K562 (cell line): ENCODE measurements around the gene ATXN7L1. TPM values are rescaled to one million over a fixed set of nuclear protein-coding genes. Genes with fewer than 3 reads are reported as not detected.

Experiments used
- ATAC-seq: fragments of 200-7000 bp; cut with Tn5 transposase; 3 replicates; pipeline ENCODE4 v1.9.1; 2020; ENCODE audit warnings: moderate library complexity
- BruUV-seq: library from RNA; stranded (reverse); fragments of 400-500 nt; replicated peaks from 2 replicates; lab custom pipeline; 2021; lab: Mats Ljungman, UMichigan
- CTCF ChIA-PET: fragments of 300-600 bp; formaldehyde crosslinking; extraction: SDS; loops from one replicate; lab custom pipeline; 2021; ENCODE audit warnings: low intra/inter-chr PET ratio; lab: Yijun Ruan, JAX
- POLR2A ChIA-PET: fragments of 300-600, 350-650 bp; sonication (Branson Sonifier 250); formaldehyde crosslinking; extraction: SDS; loops from one replicate; lab custom pipeline; 2021; ENCODE audit warnings: antibody characterized with exemption, inconsistent platforms; lab: Yijun Ruan, JAX
- DNase-seq, 4 experiments: peaks; one replicate each; pipeline versions ENCODE4 v3.0.0 to v3.0.0-alpha.2; 2011 to 2018; ENCODE audit warnings: low spot score in 3 of 4, mixed read lengths in 3 of 4; ENCODE audit errors: extremely low read depth in 1 of 4
- FAIRE-seq: peaks from 2 replicates; lab custom pipeline; 2011; peaks lifted over from hg19 to GRCh38; lab: Jason Lieb, UNC
- H2AFZ ChIP-seq: 2 replicates; pipeline ENCODE4 v1.6.0; 2011; ENCODE audit warnings: low read depth, low read length, control low read depth, inconsistent platforms
- H3K27ac ChIP-seq: fragments of 200-600 bp; 3 replicates; pipeline ENCODE4 v1.8.0; 2011; ENCODE audit warnings: low read depth, mild to moderate bottlenecking, control low read depth, inconsistent platforms, low read length, moderate library complexity, mixed read lengths; ENCODE audit errors: extremely low read depth
- H3K27me3 ChIP-seq, 2 experiments: fragments of 300-600 bp in 1 of 2; 2 replicates in 1 of 2; 3 replicates in 1 of 2; pipeline versions ENCODE4 v1.6.0 to v1.8.0; 2011; ENCODE audit warnings: inconsistent platforms in 2 of 2, low read length in 2 of 2, mild to moderate bottlenecking in 1 of 2, mixed read lengths in 1 of 2, moderate library complexity in 1 of 2; ENCODE audit not compliant: control insufficient read depth in 2 of 2, insufficient read depth in 2 of 2
- H3K36me3 ChIP-seq: fragments of 300-600 bp; 3 replicates; pipeline ENCODE4 v1.8.0; 2011; ENCODE audit warnings: mild to moderate bottlenecking, low read length, inconsistent platforms; ENCODE audit not compliant: control insufficient read depth, insufficient read depth
- H3K4me1 ChIP-seq, 2 experiments: fragments of 200-600 bp in 1 of 2; replicated peaks in 1 of 2; 2 replicates in 1 of 2; 3 replicates in 1 of 2; pipeline versions ENCODE4 v1.5.1 to v1.8.0; 2011; ENCODE audit warnings: inconsistent platforms in 2 of 2, low read length in 2 of 2, mild to moderate bottlenecking in 1 of 2, mixed read lengths in 1 of 2, moderate library complexity in 1 of 2; ENCODE audit not compliant: control insufficient read depth in 2 of 2, insufficient read depth in 2 of 2
- H3K4me2 ChIP-seq: 2 replicates; pipeline ENCODE4 v1.6.1; 2011; ENCODE audit warnings: low read length, control low read depth, inconsistent platforms, mixed read lengths; ENCODE audit not compliant: insufficient read depth
- H3K4me3 ChIP-seq: fragments of 200-600 bp; sonication (generic), shearing (Covaris generic); 2 replicates; pipeline ENCODE4 v1.5.1; 2016; ENCODE audit warnings: control low read depth, inconsistent platforms
- H3K79me2 ChIP-seq: fragments of 200-600 bp; 3 replicates; pipeline ENCODE4 v1.8.0; 2011; ENCODE audit warnings: low read length, inconsistent platforms; ENCODE audit not compliant: control insufficient read depth, insufficient read depth
- H3K9ac ChIP-seq, 2 experiments: 2 replicates each; pipeline versions ENCODE4 v1.6.0 to v1.6.1; 2011; ENCODE audit warnings: low read depth in 2 of 2, low read length in 2 of 2, control low read depth in 1 of 2, inconsistent platforms in 1 of 2, mild to moderate bottlenecking in 1 of 2, mixed read lengths in 1 of 2; ENCODE audit not compliant: insufficient read depth in 1 of 2
- H3K9me1 ChIP-seq: one replicate; pipeline ENCODE4 v1.6.0; 2011; ENCODE audit warnings: inconsistent platforms, mild to moderate bottlenecking, low read length, moderate library complexity; ENCODE audit not compliant: control insufficient read depth, insufficient read depth
- H3K9me3 ChIP-seq: replicated peaks from 2 replicates; pipeline ENCODE4 v1.5.1; 2011; ENCODE audit warnings: low read depth, low read length, inconsistent platforms; ENCODE audit not compliant: control insufficient read depth, insufficient read depth
- H4K20me1 ChIP-seq: replicated peaks from 2 replicates; pipeline ENCODE4 v1.6.1; 2011; ENCODE audit warnings: low read length, inconsistent platforms, mixed read lengths; ENCODE audit not compliant: control insufficient read depth, insufficient read depth
- FOXA3 ChIP-seq, 2 experiments: fragments of 450-650 bp in 1 of 2; sonication (generic) in 1 of 2; formaldehyde crosslinking; IDR thresholded peaks in 1 of 2; conservative IDR thresholded peaks in 1 of 2; 2 replicates each; pipeline versions ENCODE4 v1.4.0 to v1.8.0; 2020 to 2022; ENCODE audit warnings: mild to moderate bottlenecking in 2 of 2, missing genetic modification reagents in 1 of 2
- ILF3 ChIP-seq: fragments of 450-650 bp; IDR thresholded peaks from 2 replicates; pipeline ENCODE4 v1.6.1; 2018; ENCODE audit warnings: antibody characterized with exemption, mild to moderate bottlenecking, moderate library complexity, borderline replicate concordance
- RBBP5 ChIP-seq: fragments of 200-600 bp; sonication (generic); IDR thresholded peaks from 2 replicates; pipeline ENCODE4 v1.6.1; 2012; ENCODE audit warnings: borderline replicate concordance, mild to moderate bottlenecking, low read length, control low read depth, inconsistent platforms; ENCODE audit not compliant: insufficient read depth, poor library complexity, severe bottlenecking
- RBM22 ChIP-seq: fragments of 200-400 bp; formaldehyde crosslinking; IDR thresholded peaks from 2 replicates; pipeline ENCODE4 v1.6.1; 2018; ENCODE audit warnings: low read length, low read depth; ENCODE audit not compliant: poor library complexity, severe bottlenecking
- SAFB2 ChIP-seq: fragments of 200-400 bp; formaldehyde crosslinking; IDR thresholded peaks from 2 replicates; pipeline ENCODE4 v1.6.1; 2018; ENCODE audit warnings: borderline replicate concordance, low read length, low read depth, moderate library complexity; ENCODE audit not compliant: severe bottlenecking
- SREBF1 ChIP-seq: fragments of 150-350 bp; IDR thresholded peaks from 2 replicates; pipeline ENCODE4 v1.6.1; 2014; ENCODE audit warnings: antibody characterized with exemption, low read depth, low read length, borderline replicate concordance
- ZNF121 ChIP-seq: sonication (generic); formaldehyde crosslinking; conservative IDR thresholded peaks from 2 replicates; pipeline ENCODE4 v1.8.0; 2022; ENCODE audit warnings: missing genetic modification reagents
- ZNF583 ChIP-seq: fragments of 250-450 bp; sonication (Bioruptor Pico); IDR thresholded peaks from 2 replicates; pipeline ENCODE4 v1.4.0; 2020
- WGBS: fragments of 100-300 bp; shearing (Covaris generic); methylation state at CpG from one replicate; pipeline ENCODE4 v1.1.6; 2016; ENCODE audit warnings: low coverage, mixed read lengths; ENCODE audit not compliant: insufficient coverage; ENCODE audit errors: missing lambda C conversion rate; 5-methylcytosine and 5-hydroxymethylcytosine counted together
- in situ Hi-C: fragments of 300-500 bp; cut with MboI; formaldehyde crosslinking; loops from 4 replicates; pipeline ENCODE4 v1.15.0; 2018; ENCODE audit warnings: inconsistent platforms, mixed read lengths
- intact Hi-C: fragments of 100-400 bp; cut with micrococcal nuclease; formaldehyde crosslinking; loops from 2 replicates; pipeline ENCODE4 v1.14.2; 2022
- polyA plus RNA-seq, 8 experiments: library from polyadenylated mRNA; depleted of rRNA in 4 of 8; stranded (reverse) in 5 of 8; unstranded in 3 of 8; fragments of >200 nt; fragmentation: Nextera tagmentation in 2 of 8; fragmentation: Illumina TruSeq in 1 of 8; extraction: Ambion mirVana in 2 of 8; extraction: Trizol in 1 of 8; gene quantifications; 2 replicates each; pipeline versions ENCODE4 v1.2.1 to v1.2.3, GENCODE V29; 2011 to 2014; ENCODE audit warnings: inconsistent platforms in 1 of 8, missing spikeins in 1 of 8
- total RNA-seq, 7 experiments: library from RNA; depleted of rRNA in 6 of 7; stranded (reverse); fragments of >200 nt in 6 of 7; fragmentation: Illumina TruSeq in 2 of 7; extraction: Trizol in 2 of 7; gene quantifications; 2 replicates each; pipeline versions ENCODE4 v1.2.1 to v1.2.3, GENCODE V29; 2011 to 2021; ENCODE audit warnings: low replicate concordance in 1 of 7
- TF ChIP-seq, protein P1 (sequence below): fragments of 450-650 bp; IDR thresholded peaks from 2 replicates; pipeline ENCODE4 v1.6.1; 2017; ENCODE audit warnings: antibody characterized with exemption, mild to moderate bottlenecking
- TF ChIP-seq, protein P2 (sequence below): fragments of 250-450 bp; sonication (Bioruptor Pico); IDR thresholded peaks from 2 replicates; pipeline ENCODE4 v1.8.0; 2021; ENCODE audit warnings: moderate library complexity, mild to moderate bottlenecking, inconsistent platforms
- TF ChIP-seq, protein P3 (sequence below): fragments of 450-650 bp; IDR thresholded peaks from 2 replicates; pipeline ENCODE4 v1.6.1; 2016; ENCODE audit warnings: low read depth, mild to moderate bottlenecking, moderate library complexity

Gene ATXN7L1
- total and polyA plus RNA-seq, 9 of the 15 experiments (the other 6 are each of a cell fraction or from before 2014, with no cell fraction given): 6.6 to 13.7 (median 10.7) TPM

DNA sequence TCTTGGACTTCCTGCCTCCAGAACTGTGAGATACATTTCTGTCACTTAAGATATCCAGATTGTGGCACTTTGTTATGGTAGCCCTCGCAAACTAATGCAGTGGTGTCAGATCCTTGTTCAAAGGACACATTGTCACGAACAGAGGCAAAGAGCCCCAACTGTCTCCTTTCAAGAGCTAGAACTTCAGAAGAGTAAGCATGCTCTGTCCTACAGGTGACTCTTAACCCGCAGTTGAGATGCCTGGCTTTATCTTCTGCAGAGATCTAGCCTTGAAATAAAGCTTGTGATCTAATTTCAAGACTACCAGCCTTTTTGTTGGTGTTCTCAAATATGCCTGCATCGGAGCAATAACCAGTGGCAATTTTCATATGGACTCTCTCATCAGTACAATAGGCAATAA lies 134.4 kb downstream of the ATXN7L1 start:
- H4K20me1 ChIP-seq: peaks cover 14% of the 10 kb centered on the region
- H3K9me1 ChIP-seq: peaks cover 6% of the 10 kb centered on the region
- H3K27ac ChIP-seq: no peak overlapping the region
- DNase-seq: no peak
- TF ChIP-seq, protein P1, sequence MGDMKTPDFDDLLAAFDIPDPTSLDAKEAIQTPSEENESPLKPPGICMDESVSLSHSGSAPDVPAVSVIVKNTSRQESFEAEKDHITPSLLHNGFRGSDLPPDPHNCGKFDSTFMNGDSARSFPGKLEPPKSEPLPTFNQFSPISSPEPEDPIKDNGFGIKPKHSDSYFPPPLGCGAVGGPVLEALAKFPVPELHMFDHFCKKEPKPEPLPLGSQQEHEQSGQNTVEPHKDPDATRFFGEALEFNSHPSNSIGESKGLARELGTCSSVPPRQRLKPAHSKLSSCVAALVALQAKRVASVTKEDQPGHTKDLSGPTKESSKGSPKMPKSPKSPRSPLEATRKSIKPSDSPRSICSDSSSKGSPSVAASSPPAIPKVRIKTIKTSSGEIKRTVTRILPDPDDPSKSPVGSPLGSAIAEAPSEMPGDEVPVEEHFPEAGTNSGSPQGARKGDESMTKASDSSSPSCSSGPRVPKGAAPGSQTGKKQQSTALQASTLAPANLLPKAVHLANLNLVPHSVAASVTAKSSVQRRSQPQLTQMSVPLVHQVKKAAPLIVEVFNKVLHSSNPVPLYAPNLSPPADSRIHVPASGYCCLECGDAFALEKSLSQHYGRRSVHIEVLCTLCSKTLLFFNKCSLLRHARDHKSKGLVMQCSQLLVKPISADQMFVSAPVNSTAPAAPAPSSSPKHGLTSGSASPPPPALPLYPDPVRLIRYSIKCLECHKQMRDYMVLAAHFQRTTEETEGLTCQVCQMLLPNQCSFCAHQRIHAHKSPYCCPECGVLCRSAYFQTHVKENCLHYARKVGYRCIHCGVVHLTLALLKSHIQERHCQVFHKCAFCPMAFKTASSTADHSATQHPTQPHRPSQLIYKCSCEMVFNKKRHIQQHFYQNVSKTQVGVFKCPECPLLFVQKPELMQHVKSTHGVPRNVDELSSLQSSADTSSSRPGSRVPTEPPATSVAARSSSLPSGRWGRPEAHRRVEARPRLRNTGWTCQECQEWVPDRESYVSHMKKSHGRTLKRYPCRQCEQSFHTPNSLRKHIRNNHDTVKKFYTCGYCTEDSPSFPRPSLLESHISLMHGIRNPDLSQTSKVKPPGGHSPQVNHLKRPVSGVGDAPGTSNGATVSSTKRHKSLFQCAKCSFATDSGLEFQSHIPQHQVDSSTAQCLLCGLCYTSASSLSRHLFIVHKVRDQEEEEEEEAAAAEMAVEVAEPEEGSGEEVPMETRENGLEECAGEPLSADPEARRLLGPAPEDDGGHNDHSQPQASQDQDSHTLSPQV: no peak
- TF ChIP-seq ZNF583 (CRISPR knock-in tag) (no peak), ZNF121 (no peak), FOXA3 (CRISPR knock-in tag; conservative IDR thresholded peaks at IDR 0.05 in 1 of 2, IDR thresholded peaks at IDR 0.05 in 1 of 2) (no peak), RBM22 (no peak), SAFB2 (no peak), RBBP5 (no peak), ILF3 (no peak), SREBF1 (no peak)
- TF ChIP-seq, protein P2, sequence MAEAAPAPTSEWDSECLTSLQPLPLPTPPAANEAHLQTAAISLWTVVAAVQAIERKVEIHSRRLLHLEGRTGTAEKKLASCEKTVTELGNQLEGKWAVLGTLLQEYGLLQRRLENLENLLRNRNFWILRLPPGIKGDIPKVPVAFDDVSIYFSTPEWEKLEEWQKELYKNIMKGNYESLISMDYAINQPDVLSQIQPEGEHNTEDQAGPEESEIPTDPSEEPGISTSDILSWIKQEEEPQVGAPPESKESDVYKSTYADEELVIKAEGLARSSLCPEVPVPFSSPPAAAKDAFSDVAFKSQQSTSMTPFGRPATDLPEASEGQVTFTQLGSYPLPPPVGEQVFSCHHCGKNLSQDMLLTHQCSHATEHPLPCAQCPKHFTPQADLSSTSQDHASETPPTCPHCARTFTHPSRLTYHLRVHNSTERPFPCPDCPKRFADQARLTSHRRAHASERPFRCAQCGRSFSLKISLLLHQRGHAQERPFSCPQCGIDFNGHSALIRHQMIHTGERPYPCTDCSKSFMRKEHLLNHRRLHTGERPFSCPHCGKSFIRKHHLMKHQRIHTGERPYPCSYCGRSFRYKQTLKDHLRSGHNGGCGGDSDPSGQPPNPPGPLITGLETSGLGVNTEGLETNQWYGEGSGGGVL (CRISPR knock-in tag): no peak
- TF ChIP-seq, protein P3, sequence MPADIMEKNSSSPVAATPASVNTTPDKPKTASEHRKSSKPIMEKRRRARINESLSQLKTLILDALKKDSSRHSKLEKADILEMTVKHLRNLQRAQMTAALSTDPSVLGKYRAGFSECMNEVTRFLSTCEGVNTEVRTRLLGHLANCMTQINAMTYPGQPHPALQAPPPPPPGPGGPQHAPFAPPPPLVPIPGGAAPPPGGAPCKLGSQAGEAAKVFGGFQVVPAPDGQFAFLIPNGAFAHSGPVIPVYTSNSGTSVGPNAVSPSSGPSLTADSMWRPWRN: no peak
- TF ChIP-seq, all 486 proteins: peak for 0
- Histone ChIP-seq H3K9me3 (no peaks in the 10 kb centered on the region), H3K4me1 (no peaks in the 10 kb centered on the region; a peak in 1 of 5 replicates), H3K36me3 (no peaks in the 10 kb centered on the region), H3K27me3 (peaks cover 15 to 32% of the 10 kb centered on the region in 2 experiments; a peak in 4 of 5 replicates), H2AFZ (no peak overlapping the region), H3K9ac (no peak overlapping the region), H3K4me2 (no peak overlapping the region), H3K4me3 (no peak overlapping the region), H3K79me2 (no peaks in the 10 kb centered on the region)
- no peak for ATAC-seq
- BruUV-seq: no TSS peak
- FAIRE-seq: no peak
- in situ Hi-C loops (no loop called here), intact Hi-C loops (no loop called here)
- POLR2A ChIA-PET: interaction anchor here (0.6 to 1.2 kb wide), 5 partner anchors 16 to 38 kb away, joined by 3 to 5 read pairs (median 3); no protein-coding TSS in a partner anchor
- CTCF ChIA-PET: no interaction called here
- WGBS: 3% methylated on average over 4 of the region's 4 CpGs
